ENCODE data around the gene ENTPD8. TPM values are rescaled to one million over a fixed set of nuclear protein-coding genes. Genes with fewer than 3 reads are reported as not detected.

ENTPD8 gene
- total and polyA plus RNA-seq, 2 donors (not counting 1 experiment from before 2014, with no cell fraction given): not detected

GRCh38 chr9:137462986-137463930 lies 22.1 kb upstream of the ENTPD8 start:
- 87% methylated on average over 29 of the region's 30 CpGs for WGBS (ENCODE audit: insufficient coverage)
- H3K9me3 Mint-ChIP-seq (ENCODE audit: insufficient read depth): no peaks in the 10 kb centered on the region
- Histone ChIP-seq H3K79me2 (ENCODE audit: control insufficient read depth, insufficient read depth, low read length) (peaks cover 6% of the 10 kb centered on the region), H4K20me1 (ENCODE audit: control insufficient read depth, insufficient read depth, low read length, poor library complexity, severe bottlenecking) (peaks cover 4% of the 10 kb centered on the region), H3K4me2 (replicated peaks; ENCODE audit: low read depth, low read length, poor library complexity, severe bottlenecking) (peak overlapping the region; percentile 99), H3K9me3 (ENCODE audit: control extremely low read depth in 1 of 3, control insufficient read depth in 2 of 3, insufficient read depth in 1 of 3, low read length in 2 of 3) (peaks cover 0 to 4% (median 0%) of the 10 kb centered on the region in 3 donors), H3K27me3 (replicated peaks in 1 of 4; ENCODE audit: control extremely low read depth in 1 of 4, control insufficient read depth in 3 of 4, insufficient read depth in 4 of 4, low read length in 3 of 4) (no peaks in the 10 kb centered on the region), H3K9ac (ENCODE audit: low read length) (no peak overlapping the region), H3K4me3 (ENCODE audit: control extremely low read depth in 1 of 5, extremely low read depth in 1 of 5, insufficient read depth in 1 of 5, low read depth in 2 of 5, low read length in 4 of 5) (no peak overlapping the region), H3K27ac (ENCODE audit: low read length in 2 of 2) (no peak overlapping the region), H3K36me3 (replicated peaks in 1 of 2; ENCODE audit: control extremely low read depth in 1 of 2, control insufficient read depth in 1 of 2, extremely low read depth in 1 of 2, insufficient read depth in 2 of 2, low read length in 1 of 2) (no peaks in the 10 kb centered on the region), H2AFZ (ENCODE audit: insufficient read depth, low read depth, low read length, poor library complexity, severe bottlenecking) (no peak overlapping the region), H3K4me1 (ENCODE audit: control insufficient read depth in 2 of 2, insufficient read depth in 2 of 2, low read length in 2 of 2) (peaks cover 34 to 39% of the 10 kb centered on the region in 2 donors)
- ATAC-seq (ENCODE audit: low read depth): no peak
- H3K4me3 Mint-ChIP-seq: peak overlapping the region; percentile 44
- H3K27me3 Mint-ChIP-seq: no peaks in the 10 kb centered on the region
- H3K27ac Mint-ChIP-seq: peak overlapping the region; percentile 53
- H3K4me1 Mint-ChIP-seq: peaks cover 17% of the 10 kb centered on the region
- no peak for TF ChIP-seq CTCF (IDR thresholded peaks at IDR 0.05)
- TF ChIP-seq EZH2 (IDR thresholded peaks at IDR 0.05; ENCODE audit: borderline replicate concordance, insufficient read depth, low read depth, low read length, poor library complexity, severe bottlenecking): no peak
- intact Hi-C loops (cut with micrococcal nuclease): no loop called here
- no peak for DNase-seq
- ChIA-PET CTCF (interaction anchor here (1.1 kb wide), 1 partner anchor 65 kb away, joined by 3 read pairs; no protein-coding TSS in a partner anchor), POLR2A (no interaction called here)

Measured in B cell (primary cell).